ENCODE data around the gene CFAP57. TPM values are rescaled to one million over a fixed set of nuclear protein-coding genes. Genes with fewer than 3 reads are reported as not detected.
"Not testable (repeated sequence)": the region's sequence is repeated elsewhere in the genome, so short reads cannot be mapped to it uniquely, and the experiment has no call there.

CFAP57 gene
- total RNA-seq, 4 donors from 2014 or later: 2.1 to 5.6 (median 4.1) TPM

DNA sequence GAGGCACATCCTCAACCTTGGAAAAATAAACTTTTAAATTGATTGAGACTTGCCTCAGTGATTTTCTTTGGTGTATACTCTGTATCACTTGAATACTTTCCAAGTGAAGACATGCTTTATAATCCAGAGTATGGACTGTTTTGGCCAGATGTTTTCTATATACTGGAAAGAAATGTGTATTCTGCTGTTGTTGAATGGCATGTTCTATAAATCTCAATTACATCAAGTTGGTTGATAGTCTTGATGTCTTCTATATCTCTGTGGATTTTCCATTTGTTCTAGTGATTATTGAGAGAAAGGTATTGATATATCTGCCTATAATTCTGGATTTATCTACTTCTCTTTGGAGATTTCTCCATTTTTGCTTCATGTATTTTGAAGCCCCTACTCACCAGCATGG lies 37.5 kb upstream of the CFAP57 start:
- H3K27me3 ChIP-seq: no peaks in the 10 kb centered on the region
- intact Hi-C loops (cut with DNase I): no loop called here
- no peak overlapping the region for H3K4me3 ChIP-seq (replicated peaks in 1 of 3)
- H3K36me3 ChIP-seq: no peaks in the 10 kb centered on the region
- no peak for TF ChIP-seq POLR2A (IDR thresholded peaks at IDR 0.05)
- TF ChIP-seq, protein P1, sequence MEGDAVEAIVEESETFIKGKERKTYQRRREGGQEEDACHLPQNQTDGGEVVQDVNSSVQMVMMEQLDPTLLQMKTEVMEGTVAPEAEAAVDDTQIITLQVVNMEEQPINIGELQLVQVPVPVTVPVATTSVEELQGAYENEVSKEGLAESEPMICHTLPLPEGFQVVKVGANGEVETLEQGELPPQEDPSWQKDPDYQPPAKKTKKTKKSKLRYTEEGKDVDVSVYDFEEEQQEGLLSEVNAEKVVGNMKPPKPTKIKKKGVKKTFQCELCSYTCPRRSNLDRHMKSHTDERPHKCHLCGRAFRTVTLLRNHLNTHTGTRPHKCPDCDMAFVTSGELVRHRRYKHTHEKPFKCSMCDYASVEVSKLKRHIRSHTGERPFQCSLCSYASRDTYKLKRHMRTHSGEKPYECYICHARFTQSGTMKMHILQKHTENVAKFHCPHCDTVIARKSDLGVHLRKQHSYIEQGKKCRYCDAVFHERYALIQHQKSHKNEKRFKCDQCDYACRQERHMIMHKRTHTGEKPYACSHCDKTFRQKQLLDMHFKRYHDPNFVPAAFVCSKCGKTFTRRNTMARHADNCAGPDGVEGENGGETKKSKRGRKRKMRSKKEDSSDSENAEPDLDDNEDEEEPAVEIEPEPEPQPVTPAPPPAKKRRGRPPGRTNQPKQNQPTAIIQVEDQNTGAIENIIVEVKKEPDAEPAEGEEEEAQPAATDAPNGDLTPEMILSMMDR (IDR thresholded peaks at IDR 0.05): no peak
- no peaks in the 10 kb centered on the region for H3K9me3 ChIP-seq
- H3K4me1 ChIP-seq: no peaks in the 10 kb centered on the region
- no peak for DNase-seq
- H3K27ac ChIP-seq: no peak overlapping the region

DNA sequence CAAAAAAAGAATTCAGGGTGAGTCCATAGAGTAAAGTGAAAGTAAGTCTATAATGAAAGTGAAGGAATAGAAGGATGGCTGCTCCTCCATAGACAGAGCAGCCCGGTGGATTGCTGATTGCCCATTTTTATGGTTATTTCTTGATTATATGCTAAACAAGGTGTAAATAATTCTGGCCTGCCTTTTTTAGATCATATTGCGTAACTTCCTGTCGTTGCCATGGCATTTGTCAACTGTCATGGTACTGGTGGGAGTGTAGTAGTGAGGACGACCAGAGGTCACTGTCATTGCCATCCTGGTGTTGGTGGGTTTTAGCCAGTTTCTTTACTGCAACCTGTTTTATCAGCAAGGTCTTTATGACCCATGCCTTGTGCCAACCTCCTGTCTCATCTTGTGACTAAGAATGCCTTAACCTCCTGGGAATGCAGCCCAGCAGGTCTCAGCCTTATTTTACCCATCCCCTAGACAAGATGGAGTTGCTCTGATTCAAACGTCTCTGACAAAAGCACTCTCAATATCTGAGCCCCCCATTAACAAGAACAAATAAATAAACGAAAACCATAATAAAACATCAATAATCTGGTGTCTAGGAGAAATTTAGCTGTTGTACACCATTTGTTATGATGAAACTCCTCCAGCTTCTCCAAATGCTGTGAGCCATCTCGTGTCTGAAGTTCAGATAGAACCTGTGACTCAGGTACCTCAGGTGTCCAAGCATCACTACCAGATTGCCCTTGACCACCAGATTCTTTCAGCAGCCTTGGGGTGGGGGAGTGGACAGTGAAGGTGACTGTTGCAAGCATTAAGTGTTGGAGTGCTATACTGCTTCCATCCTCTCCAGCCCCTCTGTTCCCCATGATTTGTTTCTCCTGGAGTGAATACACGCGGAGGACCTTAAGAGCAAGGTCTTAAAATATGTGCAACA lies 36.0 kb upstream of the CFAP57 start:
- no peaks in the 10 kb centered on the region for H3K27me3 ChIP-seq
- H3K4me3 ChIP-seq (replicated peaks in 1 of 3): no peak overlapping the region
- intact Hi-C loops (cut with DNase I): no loop called here
- no peaks in the 10 kb centered on the region for H3K9me3 ChIP-seq
- H3K27ac ChIP-seq: no peak overlapping the region
- no peak for DNase-seq
- 81 to 83% methylated on average over 9 of the region's 9 CpGs for WGBS, 2 donors
- H3K36me3 ChIP-seq: no peaks in the 10 kb centered on the region
- H3K4me1 ChIP-seq: no peaks in the 10 kb centered on the region
- TF ChIP-seq, protein P1 (IDR thresholded peaks at IDR 0.05): no peak
- no peak for TF ChIP-seq POLR2A (IDR thresholded peaks at IDR 0.05)

DNA sequence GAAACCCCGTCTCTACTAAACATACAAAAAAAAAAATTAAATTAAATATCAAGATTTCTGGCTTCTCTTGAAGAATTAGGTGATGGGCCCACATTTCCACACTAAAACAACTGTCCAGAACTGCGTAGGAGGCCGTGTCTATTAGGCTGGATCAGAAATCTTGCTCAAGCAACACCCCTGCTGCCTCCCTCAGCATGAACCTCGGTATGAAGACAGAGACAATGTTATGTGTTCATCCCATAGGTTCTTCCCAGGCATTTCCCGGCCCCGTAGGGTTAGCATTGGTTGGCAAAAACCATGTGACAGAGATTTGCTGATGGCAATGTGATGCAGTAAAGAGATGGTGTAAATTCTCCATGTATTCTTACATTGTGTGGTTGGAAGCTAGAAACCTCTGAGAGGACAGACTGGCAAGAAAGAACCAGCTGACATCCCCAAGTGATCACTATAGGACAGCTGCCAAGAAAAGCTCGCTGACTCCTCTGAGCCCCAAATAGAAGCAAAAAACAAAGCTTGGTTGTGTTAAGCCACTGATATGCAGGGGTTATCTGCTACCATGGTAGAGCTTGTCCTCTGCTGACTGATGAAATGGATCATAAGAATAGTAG lies 34.6 kb upstream of the CFAP57 start:
- DNase-seq: no peak
- Histone ChIP-seq H3K27ac (no peak overlapping the region), H3K4me3 (replicated peaks in 1 of 3) (no peak overlapping the region), H3K27me3 (no peaks in the 10 kb centered on the region), H3K36me3 (no peaks in the 10 kb centered on the region), H3K4me1 (no peaks in the 10 kb centered on the region), H3K9me3 (no peaks in the 10 kb centered on the region)
- intact Hi-C loops (cut with DNase I): no loop called here
- TF ChIP-seq POLR2A (IDR thresholded peaks at IDR 0.05): no peak
- TF ChIP-seq, protein P1 (IDR thresholded peaks at IDR 0.05): no peak
- WGBS, 2 donors: 82 to 90% methylated on average over 7 of the region's 7 CpGs

DNA sequence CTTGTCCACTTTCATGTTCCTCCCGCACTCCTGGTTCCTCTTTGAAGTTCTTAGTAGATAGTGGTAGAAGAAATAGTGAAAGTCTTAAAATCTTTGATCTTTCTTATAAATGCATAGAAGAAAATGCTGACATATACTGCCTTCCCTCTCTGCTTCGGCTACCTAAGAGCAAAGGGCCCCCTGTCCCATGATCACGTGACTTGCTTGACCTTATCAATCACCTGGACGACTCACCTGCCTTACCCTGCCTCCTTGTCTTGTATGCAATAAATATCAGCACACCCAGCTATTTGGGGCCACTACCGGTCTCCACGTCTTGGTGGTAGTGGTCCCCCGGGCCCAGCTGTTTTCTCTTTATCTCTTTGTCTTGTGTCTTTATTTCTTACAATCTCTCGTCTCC lies 32.8 kb upstream of the CFAP57 start:
- DNase-seq; intact Hi-C loops (cut with DNase I); H3K27me3 ChIP-seq; H3K4me3 ChIP-seq (replicated peaks in 1 of 3); H3K4me1 ChIP-seq; H3K27ac ChIP-seq; H3K36me3 ChIP-seq; H3K9me3 ChIP-seq: not testable (repeated sequence)
- 89% methylated on average over 8 of the region's 8 CpGs for WGBS, 2 donors

DNA sequence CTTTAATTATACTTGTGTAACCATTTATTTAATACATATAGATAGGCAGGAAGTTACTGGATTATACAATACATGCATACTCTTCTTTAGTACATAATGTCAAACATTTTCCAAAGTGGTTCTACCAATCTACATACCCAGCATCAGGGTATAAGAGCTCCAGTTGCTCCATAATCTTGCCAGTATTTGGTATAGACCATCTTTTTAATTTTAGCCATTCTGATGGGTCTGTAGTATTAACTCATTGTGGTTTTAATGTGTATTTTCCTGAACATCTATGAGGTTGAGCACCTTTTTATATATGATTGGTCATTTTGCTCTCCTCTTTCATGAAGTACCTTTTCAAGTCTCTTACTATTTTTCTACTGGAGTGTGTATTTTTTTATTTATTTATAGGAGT lies 32.1 kb upstream of the CFAP57 start:
- no peaks in the 10 kb centered on the region for H3K36me3 ChIP-seq
- H3K27ac ChIP-seq: no peak overlapping the region
- no peak for DNase-seq
- no peaks in the 10 kb centered on the region for H3K9me3 ChIP-seq
- intact Hi-C loops (cut with DNase I): no loop called here
- H3K4me3 ChIP-seq (replicated peaks in 1 of 3): no peak overlapping the region
- TF ChIP-seq POLR2A (IDR thresholded peaks at IDR 0.05): no peak
- TF ChIP-seq, protein P1 (IDR thresholded peaks at IDR 0.05): no peak
- H3K4me1 ChIP-seq: no peaks in the 10 kb centered on the region
- H3K27me3 ChIP-seq: no peaks in the 10 kb centered on the region
